ENCODE results near the gene TNFRSF14.

- no peak for TF ChIP-seq CTCF (IDR thresholded peaks at IDR 0.05; ENCODE audit: insufficient read depth, low read depth, low read length)
- TF ChIP-seq EZH2 (IDR thresholded peaks at IDR 0.05; ENCODE audit: insufficient read depth, low read length), result no peak
Observed at GRCh38 chr1:2580691-2581090, 24.5 kb downstream of the TNFRSF14 start.
